Left ventricle myocardium superior (tissue), 1 donor: ENCODE results near the gene POFUT1. TPM values are rescaled to one million over a fixed set of nuclear protein-coding genes. Genes with fewer than 3 reads are reported as not detected.
"Not testable (repeated sequence)": the region's sequence is repeated elsewhere in the genome, so short reads cannot be mapped to it uniquely, and the experiment has no call there.

ENCODE experiments used
- ATAC-seq: fragments of 200-7000 bp; cut with Tn5 transposase; one replicate; pipeline ENCODE4 v1.9.1; 2020; ENCODE audit warnings: mild to moderate bottlenecking, moderate library complexity
- DNase-seq: peaks from one replicate; pipeline ENCODE4 v3.0.0-alpha.2; 2020
- intact Hi-C: fragments of 100-400 bp; cut with micrococcal nuclease; formaldehyde crosslinking; loops from one replicate; pipeline ENCODE4 v1.11.0; 2022
- total RNA-seq: library from RNA; stranded (reverse); fragmentation: NEBNext Ultra II Directional; extraction: Animal tissue kit (Norgen Biotek cat#: 25700); gene quantifications from one replicate; pipeline ENCODE4 v1.2.1, GENCODE V29; 2021
- donor health status: DM: no; HTN: yes; CAD: no; lungs with severe emphysema.

Gene POFUT1
- total RNA-seq, 1 donor from 2014 or later, result 24.1 TPM

GRCh38 chr20:32249030-32249738 lies 41.5 kb downstream of the POFUT1 start:
- DNase-seq (no peak), ATAC-seq (no peak)

GRCh38 chr20:32251470-32251869 lies 43.8 kb downstream of the POFUT1 start:
- no peak for ATAC-seq

More at GRCh38 chr20:32249030-32249738, 41.5 kb downstream of the POFUT1 start:
- intact Hi-C loops, result no loop called here

GRCh38 chr20:32252189-32252588 lies 44.5 kb downstream of the POFUT1 start:
- DNase-seq (no peak), ATAC-seq (no peak)
- intact Hi-C loops, result no loop called here

More at GRCh38 chr20:32251470-32251869, 43.8 kb downstream of the POFUT1 start:
- no peak for DNase-seq
- intact Hi-C loops, result no loop called here

GRCh38 chr20:32260973-32261372 lies 53.3 kb downstream of the POFUT1 start:
- DNase-seq, intact Hi-C loops, ATAC-seq: not testable (repeated sequence)

GRCh38 chr20:32261644-32262043 lies 54.0 kb downstream of the POFUT1 start:
- no peak for DNase-seq
- intact Hi-C loops, result no loop called here
- ATAC-seq, result no peak

GRCh38 chr20:32263398-32263954 lies 55.8 kb downstream of the POFUT1 start:
- ATAC-seq (no peak), DNase-seq (no peak)
- intact Hi-C loops, result no loop called here

GRCh38 chr20:32271620-32272019 lies 63.9 kb downstream of the POFUT1 start:
- DNase-seq, result no peak
- intact Hi-C loops, result no loop called here
- ATAC-seq, result no peak

- intact Hi-C loops, result no loop called here
- DNase-seq (no peak), ATAC-seq (no peak)
Measured at GRCh38 chr20:32274359-32274758, 66.7 kb downstream of the POFUT1 start.

GRCh38 chr20:32275163-32275562 lies 67.5 kb downstream of the POFUT1 start:
- DNase-seq, ATAC-seq, intact Hi-C loops: not testable (repeated sequence)

- intact Hi-C loops, result no loop called here
- ATAC-seq, result peak; percentile 96
Measured at GRCh38 chr20:32277361-32278198, 69.9 kb downstream of the POFUT1 start, which contains the start of gene KIF3B. Gene KIF3B, plus strand, starts transcription at chr20:32277651. Its CDS starts 32,127 bp downstream, at chr20:32309778.

DNA sequence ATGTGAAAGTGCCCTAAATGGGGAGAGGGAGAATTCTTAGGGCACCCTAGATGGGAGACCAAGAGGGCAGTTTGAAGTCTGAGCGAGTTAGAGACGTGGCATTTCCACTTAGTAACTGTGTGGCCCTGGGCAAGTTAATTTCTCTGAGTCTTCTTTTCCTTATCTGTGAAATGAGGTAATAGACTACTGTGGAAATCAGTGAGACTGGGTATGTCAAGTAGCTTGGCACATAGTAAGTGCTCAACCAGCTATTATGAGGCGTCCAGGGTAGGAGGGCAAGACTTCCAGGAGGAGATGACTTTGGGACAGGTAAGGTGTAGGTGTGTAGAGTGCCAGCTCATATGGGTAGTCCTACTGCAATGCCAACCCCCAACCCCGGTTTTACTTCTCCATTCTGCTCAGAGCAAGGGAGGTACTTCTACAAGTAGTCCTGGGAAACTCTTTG lies 70.5 kb downstream of the POFUT1 start:
- no peak for ATAC-seq
- intact Hi-C loops, result no loop called here
- DNase-seq, result no peak

More at GRCh38 chr20:32277361-32278198, 69.9 kb downstream of the POFUT1 start, which contains the start of gene KIF3B:
- peak; percentile 90 for DNase-seq

DNA sequence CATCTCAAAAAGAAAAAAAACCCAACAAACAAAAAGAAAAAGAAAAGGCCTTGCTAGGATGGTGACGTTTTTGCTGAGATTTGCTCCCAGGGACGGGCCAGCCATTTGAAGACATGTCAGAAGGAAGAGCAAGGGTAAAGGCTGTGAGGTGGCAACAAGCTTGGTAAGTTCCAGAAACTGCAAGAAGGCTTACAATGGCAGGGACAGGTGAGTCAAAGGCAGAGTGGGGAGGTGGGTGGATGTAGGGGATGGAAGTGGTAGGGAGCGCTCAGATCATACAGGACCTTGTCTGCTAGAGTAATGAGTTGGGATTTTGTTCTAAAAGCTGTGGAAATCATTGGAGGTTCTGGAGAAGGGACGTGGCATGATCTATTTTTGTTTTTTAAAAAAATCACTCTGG lies 74.0 kb downstream of the POFUT1 start:
- intact Hi-C loops, result no loop called here
- ATAC-seq, result no peak
- DNase-seq, result no peak

GRCh38 chr20:32282461-32282860 lies 74.8 kb downstream of the POFUT1 start:
- intact Hi-C loops, result no loop called here
- peak; percentile 70 for DNase-seq
- peak; percentile 86 for ATAC-seq

DNA sequence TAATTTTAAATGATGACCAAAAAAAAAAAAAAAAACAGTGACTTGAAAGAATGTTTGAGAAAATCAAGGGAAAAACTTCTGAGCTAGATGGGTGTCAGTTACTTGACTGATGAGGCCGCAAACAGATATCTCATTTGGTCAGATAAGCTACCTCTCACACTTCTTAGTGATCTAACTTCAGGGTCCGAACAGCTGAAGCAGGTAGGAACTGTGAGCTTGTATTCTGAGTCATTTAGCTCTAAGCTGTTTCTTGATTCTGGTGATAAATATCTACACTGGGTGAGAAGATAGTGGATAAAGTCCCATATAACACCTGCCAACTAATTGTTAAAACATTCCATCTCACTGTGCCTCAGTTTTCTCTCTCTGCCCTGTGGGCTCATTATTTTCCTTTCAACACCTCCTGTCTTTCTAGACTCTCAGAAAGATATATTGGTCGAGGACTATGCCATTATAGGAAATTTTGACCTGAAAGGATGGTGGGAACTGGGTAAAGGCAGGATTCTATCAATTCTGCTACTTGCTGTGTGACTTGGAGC lies 77.5 kb downstream of the POFUT1 start:
- ATAC-seq (no peak), DNase-seq (no peak)
- intact Hi-C loops, result no loop called here

GRCh38 chr20:32285621-32286371 lies 78.1 kb downstream of the POFUT1 start:
- intact Hi-C loops, result no loop called here
- ATAC-seq (peak; percentile 61), DNase-seq (no peak)

DNA sequence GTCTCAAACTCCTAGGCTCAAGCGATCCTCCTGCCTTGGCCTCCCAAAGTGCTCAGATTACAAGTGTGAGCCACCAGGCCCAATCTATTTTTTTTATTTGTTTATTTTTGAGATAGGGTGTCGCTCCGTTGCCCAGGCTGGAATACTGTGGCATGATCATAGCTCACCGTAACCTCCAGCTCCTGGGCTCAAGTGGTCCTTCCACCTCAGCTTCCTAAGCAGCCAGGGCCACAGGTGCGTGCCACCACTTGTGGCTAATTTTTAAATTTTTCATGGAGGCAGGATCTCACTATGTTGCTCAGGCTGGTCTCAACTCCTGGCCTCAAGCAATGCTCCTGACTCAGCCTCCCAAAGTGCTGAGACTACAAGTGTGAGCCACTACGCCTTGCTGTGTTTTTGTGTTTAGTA lies 79.6 kb downstream of the POFUT1 start:
- intact Hi-C loops, result no loop called here
- ATAC-seq (no peak), DNase-seq (no peak)
